Panc1 (cell line): Measurements from ENCODE around the gene SMTNL2.

ENCODE experiments used
- POLR2AphosphoS5 ChIP-seq: IDR thresholded peaks from 2 replicates; pipeline ENCODE4 v1.6.1; 2012; ENCODE audit warnings: mild to moderate bottlenecking, low read depth, low read length, moderate library complexity
- TF ChIP-seq, protein P1 (sequence below): fragments of 450-650 bp; IDR thresholded peaks from 2 replicates; pipeline ENCODE4 v1.5.1; 2017; ENCODE audit warnings: mild to moderate bottlenecking

GRCh38 chr17:4535667-4536258 lies 48.6 kb upstream of the SMTNL2 start:
- TF ChIP-seq POLR2AphosphoS5, result no peak
- TF ChIP-seq, protein P1, sequence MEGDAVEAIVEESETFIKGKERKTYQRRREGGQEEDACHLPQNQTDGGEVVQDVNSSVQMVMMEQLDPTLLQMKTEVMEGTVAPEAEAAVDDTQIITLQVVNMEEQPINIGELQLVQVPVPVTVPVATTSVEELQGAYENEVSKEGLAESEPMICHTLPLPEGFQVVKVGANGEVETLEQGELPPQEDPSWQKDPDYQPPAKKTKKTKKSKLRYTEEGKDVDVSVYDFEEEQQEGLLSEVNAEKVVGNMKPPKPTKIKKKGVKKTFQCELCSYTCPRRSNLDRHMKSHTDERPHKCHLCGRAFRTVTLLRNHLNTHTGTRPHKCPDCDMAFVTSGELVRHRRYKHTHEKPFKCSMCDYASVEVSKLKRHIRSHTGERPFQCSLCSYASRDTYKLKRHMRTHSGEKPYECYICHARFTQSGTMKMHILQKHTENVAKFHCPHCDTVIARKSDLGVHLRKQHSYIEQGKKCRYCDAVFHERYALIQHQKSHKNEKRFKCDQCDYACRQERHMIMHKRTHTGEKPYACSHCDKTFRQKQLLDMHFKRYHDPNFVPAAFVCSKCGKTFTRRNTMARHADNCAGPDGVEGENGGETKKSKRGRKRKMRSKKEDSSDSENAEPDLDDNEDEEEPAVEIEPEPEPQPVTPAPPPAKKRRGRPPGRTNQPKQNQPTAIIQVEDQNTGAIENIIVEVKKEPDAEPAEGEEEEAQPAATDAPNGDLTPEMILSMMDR, result no peak
